Measurements from ENCODE around the gene DOCK1.

DOCK1 gene

GRCh38 chr10:127462643-127463295 is 557.5 kb downstream of the DOCK1 start:
- no peak overlapping the region for H3K27ac ChIP-seq

GRCh38 chr10:127463548-127463947 is 558.3 kb downstream of the DOCK1 start:
- DNase-seq (ENCODE audit: low read depth, low spot score) = no peak
- no peak overlapping the region for H3K27ac ChIP-seq

More at GRCh38 chr10:127462643-127463295, 557.5 kb downstream of the DOCK1 start:
- no peak for DNase-seq (ENCODE audit: low read depth, low spot score)

- H3K27ac ChIP-seq = no peak overlapping the region
- DNase-seq (ENCODE audit: low read depth, low spot score) = no peak
Measured at GRCh38 chr10:127464561-127464960, 559.3 kb downstream of the DOCK1 start.

- H3K27ac ChIP-seq = no peak overlapping the region
- DNase-seq (ENCODE audit: low read depth, low spot score) = no peak
Measured at GRCh38 chr10:127467811-127468210, 562.6 kb downstream of the DOCK1 start.

GRCh38 chr10:127468632-127469031 is 563.4 kb downstream of the DOCK1 start:
- H3K27ac ChIP-seq = no peak overlapping the region
- no peak for DNase-seq (ENCODE audit: low read depth, low spot score)

GRCh38 chr10:127470911-127471310 is 565.7 kb downstream of the DOCK1 start:
- no peak for DNase-seq (ENCODE audit: low read depth, low spot score)
- no peak overlapping the region for H3K27ac ChIP-seq

- no peak for DNase-seq (ENCODE audit: low read depth, low spot score)
- no peak overlapping the region for H3K27ac ChIP-seq
Measured at GRCh38 chr10:127472976-127473375, 567.7 kb downstream of the DOCK1 start.

GRCh38 chr10:127474501-127474900 is 569.3 kb downstream of the DOCK1 start:
- no peak for DNase-seq (ENCODE audit: low read depth, low spot score)
- no peak overlapping the region for H3K27ac ChIP-seq

GRCh38 chr10:127485153-127485857 is 580.1 kb downstream of the DOCK1 start:
- peak; percentile 20 for DNase-seq (ENCODE audit: low read depth, low spot score)
- no peak overlapping the region for H3K27ac ChIP-seq

- no peak overlapping the region for H3K27ac ChIP-seq
- no peak for DNase-seq (ENCODE audit: low read depth, low spot score)
Measured at GRCh38 chr10:127486355-127486754, 581.1 kb downstream of the DOCK1 start.

- H3K27ac ChIP-seq = no peak overlapping the region
- no peak for DNase-seq (ENCODE audit: low read depth, low spot score)
Measured at GRCh38 chr10:127492607-127493250, 587.5 kb downstream of the DOCK1 start.

GRCh38 chr10:127496035-127496434 is 590.8 kb downstream of the DOCK1 start:
- H3K27ac ChIP-seq = no peak overlapping the region
- no peak for DNase-seq (ENCODE audit: low read depth, low spot score)

- H3K27ac ChIP-seq = no peak overlapping the region
- DNase-seq (ENCODE audit: low read depth, low spot score) = no peak
Measured at GRCh38 chr10:127497685-127498084, 592.5 kb downstream of the DOCK1 start.

GRCh38 chr10:127498087-127498486 is 592.9 kb downstream of the DOCK1 start:
- H3K27ac ChIP-seq = no peak overlapping the region
- no peak for DNase-seq (ENCODE audit: low read depth, low spot score)

GRCh38 chr10:127500127-127500526 is 594.9 kb downstream of the DOCK1 start:
- no peak overlapping the region for H3K27ac ChIP-seq
- DNase-seq (ENCODE audit: low read depth, low spot score) = no peak
